ENCODE results near the gene TOX3. TPM values are rescaled to one million over a fixed set of nuclear protein-coding genes. Genes with fewer than 3 reads are reported as not detected.

The TOX3 gene
- total RNA-seq, 3 donors from 2014 or later (not counting 1 experiment from before 2014, with no cell fraction given), result not detected

DNA sequence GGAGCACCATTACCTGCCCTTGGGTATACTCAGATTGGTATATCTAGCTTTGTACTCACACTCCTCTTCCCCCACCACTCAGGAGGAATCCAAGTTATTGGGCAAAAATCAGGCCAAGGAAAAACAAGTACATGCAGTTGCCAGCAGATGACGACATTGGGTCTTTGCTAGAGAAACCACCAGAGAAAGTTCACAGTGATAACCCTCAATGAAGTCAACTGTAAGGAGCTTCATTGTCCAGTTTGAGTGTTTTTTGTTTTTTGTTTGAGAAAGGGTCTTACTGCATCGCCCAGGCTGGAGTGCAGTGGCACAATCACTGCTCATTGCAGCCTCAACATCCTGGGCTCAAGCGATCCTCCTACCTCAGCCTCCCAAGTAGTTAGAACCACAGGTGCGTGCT lies 34.6 kb upstream of the TOX3 start:
- 84% methylated on average over 3 of the region's 4 CpGs for WGBS (ENCODE audit: insufficient coverage)
- Mint-ChIP-seq H3K27me3 (ENCODE audit: low read depth in 2 of 2) (no peaks in the 10 kb centered on the region), H3K27ac (no peak overlapping the region), H3K4me1 (no peaks in the 10 kb centered on the region), H3K9me3 (no peaks in the 10 kb centered on the region), H3K36me3 (no peaks in the 10 kb centered on the region), H3K4me3 (no peak overlapping the region)
- TF ChIP-seq, protein P1, sequence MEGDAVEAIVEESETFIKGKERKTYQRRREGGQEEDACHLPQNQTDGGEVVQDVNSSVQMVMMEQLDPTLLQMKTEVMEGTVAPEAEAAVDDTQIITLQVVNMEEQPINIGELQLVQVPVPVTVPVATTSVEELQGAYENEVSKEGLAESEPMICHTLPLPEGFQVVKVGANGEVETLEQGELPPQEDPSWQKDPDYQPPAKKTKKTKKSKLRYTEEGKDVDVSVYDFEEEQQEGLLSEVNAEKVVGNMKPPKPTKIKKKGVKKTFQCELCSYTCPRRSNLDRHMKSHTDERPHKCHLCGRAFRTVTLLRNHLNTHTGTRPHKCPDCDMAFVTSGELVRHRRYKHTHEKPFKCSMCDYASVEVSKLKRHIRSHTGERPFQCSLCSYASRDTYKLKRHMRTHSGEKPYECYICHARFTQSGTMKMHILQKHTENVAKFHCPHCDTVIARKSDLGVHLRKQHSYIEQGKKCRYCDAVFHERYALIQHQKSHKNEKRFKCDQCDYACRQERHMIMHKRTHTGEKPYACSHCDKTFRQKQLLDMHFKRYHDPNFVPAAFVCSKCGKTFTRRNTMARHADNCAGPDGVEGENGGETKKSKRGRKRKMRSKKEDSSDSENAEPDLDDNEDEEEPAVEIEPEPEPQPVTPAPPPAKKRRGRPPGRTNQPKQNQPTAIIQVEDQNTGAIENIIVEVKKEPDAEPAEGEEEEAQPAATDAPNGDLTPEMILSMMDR (IDR thresholded peaks at IDR 0.05), result no peak
- ATAC-seq, result no peak
- Histone ChIP-seq H3K27ac (ENCODE audit: low read length) (no peak overlapping the region), H3K4me3 (ENCODE audit: low read length) (no peak overlapping the region), H3K9me3 (ENCODE audit: control insufficient read depth, insufficient read depth, low read length) (no peaks in the 10 kb centered on the region), H3K4me1 (ENCODE audit: control insufficient read depth, insufficient read depth, low read length) (no peaks in the 10 kb centered on the region), H3K27me3 (ENCODE audit: control insufficient read depth, insufficient read depth, low read length) (no peaks in the 10 kb centered on the region), H3K36me3 (ENCODE audit: control insufficient read depth, insufficient read depth, low read length) (no peaks in the 10 kb centered on the region)
- DNase-seq, result no peak
- intact Hi-C loops (cut with micrococcal nuclease), result no loop called here

DNA sequence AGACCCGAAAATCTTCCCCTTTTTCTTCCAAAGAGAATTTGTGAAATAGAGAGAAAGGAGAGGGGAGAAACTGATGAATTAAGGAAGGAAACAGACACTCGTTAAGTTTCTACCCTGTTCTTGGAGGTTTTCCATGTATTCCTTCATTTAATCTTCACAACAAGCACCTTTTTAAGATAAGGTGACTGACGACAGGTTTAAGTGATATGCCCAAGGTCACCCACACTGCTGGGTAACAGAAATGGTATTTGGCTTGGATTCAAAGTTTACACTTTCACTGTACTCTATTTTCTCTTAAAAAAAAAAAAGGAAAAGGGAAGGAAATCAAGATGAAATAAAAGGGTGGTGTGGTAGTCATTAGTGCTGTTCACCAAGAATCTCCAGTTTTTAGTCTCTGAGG lies 33.5 kb upstream of the TOX3 start:
- WGBS (ENCODE audit: insufficient coverage), result no CpG with 5 or more reads among the region's 3 CpGs
- Mint-ChIP-seq H3K4me1 (no peaks in the 10 kb centered on the region), H3K4me3 (no peak overlapping the region), H3K27ac (no peak overlapping the region), H3K27me3 (ENCODE audit: low read depth in 2 of 2) (no peaks in the 10 kb centered on the region), H3K9me3 (no peaks in the 10 kb centered on the region), H3K36me3 (no peaks in the 10 kb centered on the region)
- Histone ChIP-seq H3K9me3 (ENCODE audit: control insufficient read depth, insufficient read depth, low read length) (no peaks in the 10 kb centered on the region), H3K36me3 (ENCODE audit: control insufficient read depth, insufficient read depth, low read length) (no peaks in the 10 kb centered on the region), H3K4me3 (ENCODE audit: low read length) (no peak overlapping the region), H3K27me3 (ENCODE audit: control insufficient read depth, insufficient read depth, low read length) (no peaks in the 10 kb centered on the region), H3K4me1 (ENCODE audit: control insufficient read depth, insufficient read depth, low read length) (no peaks in the 10 kb centered on the region), H3K27ac (ENCODE audit: low read length) (no peak overlapping the region)
- intact Hi-C loops (cut with micrococcal nuclease), result no loop called here
- DNase-seq, result no peak
- TF ChIP-seq, protein P1 (IDR thresholded peaks at IDR 0.05), result no peak
- ATAC-seq, result no peak

DNA sequence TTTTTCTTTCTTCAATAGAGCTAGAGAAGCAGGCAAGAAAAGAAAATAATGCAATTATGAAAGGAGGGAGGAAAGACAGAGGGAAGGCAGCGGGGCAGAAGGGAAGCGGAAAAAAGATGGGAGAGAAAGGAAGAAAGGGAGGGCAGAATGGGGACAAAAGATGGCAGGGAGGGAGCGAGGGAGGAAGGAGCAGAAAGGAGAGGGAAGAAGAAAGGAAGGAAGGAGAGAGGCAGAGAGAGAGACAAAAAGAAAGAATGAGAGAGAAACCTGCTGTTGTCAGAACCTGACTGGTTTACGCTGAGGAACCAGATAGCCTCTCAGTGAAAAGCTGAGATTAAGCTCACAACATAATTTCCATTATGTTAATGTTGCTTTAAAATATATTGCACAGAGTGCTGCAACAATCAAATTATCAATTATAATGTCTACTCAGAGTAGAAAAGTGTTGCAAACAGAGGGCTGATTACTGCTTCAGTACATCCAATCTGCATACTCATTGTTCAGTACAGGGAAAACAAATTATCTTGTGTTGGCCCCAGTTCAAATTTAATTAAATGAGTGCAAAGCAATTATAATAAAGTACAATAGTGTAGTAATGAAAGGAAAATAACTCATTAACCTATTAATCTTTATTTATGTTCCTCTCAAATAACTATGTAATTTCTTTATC lies 32.0 kb upstream of the TOX3 start:
- intact Hi-C loops (cut with micrococcal nuclease), result no loop called here
- DNase-seq, result no peak
- Mint-ChIP-seq H3K27me3 (ENCODE audit: low read depth in 2 of 2) (no peaks in the 10 kb centered on the region), H3K9me3 (no peaks in the 10 kb centered on the region), H3K36me3 (no peaks in the 10 kb centered on the region), H3K4me1 (no peaks in the 10 kb centered on the region), H3K4me3 (no peak overlapping the region), H3K27ac (no peak overlapping the region)
- Histone ChIP-seq H3K36me3 (ENCODE audit: control insufficient read depth, insufficient read depth, low read length) (no peaks in the 10 kb centered on the region), H3K9me3 (ENCODE audit: control insufficient read depth, insufficient read depth, low read length) (no peaks in the 10 kb centered on the region), H3K27me3 (ENCODE audit: control insufficient read depth, insufficient read depth, low read length) (no peaks in the 10 kb centered on the region), H3K4me1 (ENCODE audit: control insufficient read depth, insufficient read depth, low read length) (no peaks in the 10 kb centered on the region), H3K4me3 (ENCODE audit: low read length) (no peak overlapping the region), H3K27ac (ENCODE audit: low read length) (no peak overlapping the region)
- WGBS (ENCODE audit: insufficient coverage), result 81% methylated on average over 3 of the region's 4 CpGs
- TF ChIP-seq, protein P1 (IDR thresholded peaks at IDR 0.05), result no peak
- no peak for ATAC-seq

Data from natural killer cell (primary cell).